IMR-90 (cell line): ENCODE data around the gene MAML1. TPM values are rescaled to one million over a fixed set of nuclear protein-coding genes. Genes with fewer than 3 reads are reported as not detected.

Source experiments
- ATAC-seq: fragments of 200-7000 bp; cut with Tn5 transposase; 2 replicates; pipeline ENCODE4 v1.9.1; 2020; ENCODE audit warnings: low read depth, mild to moderate bottlenecking, moderate library complexity
- BruUV-seq: library from RNA; stranded (reverse); fragments of 400-500 nt; replicated peaks from 2 replicates; lab custom pipeline; 2021; lab: Mats Ljungman, UMichigan
- CTCF ChIA-PET: fragments of 300-600 bp; formaldehyde crosslinking; extraction: SDS; loops from one replicate; lab custom pipeline; 2021; ENCODE audit warnings: antibody characterized with exemption; lab: Yijun Ruan, JAX
- POLR2A ChIA-PET: fragments of 300-600 bp; sonication (Branson Sonifier 250); formaldehyde crosslinking; loops from one replicate; lab custom pipeline; 2022; ENCODE audit warnings: antibody characterized with exemption; ENCODE audit not compliant: unreplicated experiment; lab: Charles Lee
- DNase-seq: peaks from one replicate; pipeline ENCODE4 v3.0.0; 2013
- H2AFZ ChIP-seq: replicated peaks from 2 replicates; pipeline ENCODE3; 2013; ENCODE audit warnings: low read length, mild to moderate bottlenecking; ENCODE audit not compliant: poor library complexity
- H2AK5ac ChIP-seq: 2 replicates; pipeline ENCODE4 v1.6.1; 2013; ENCODE audit warnings: low read depth, low read length, inconsistent platforms
- H2AK9ac ChIP-seq: replicated peaks from 2 replicates; pipeline ENCODE3; 2013; ENCODE audit warnings: mild to moderate bottlenecking, low read depth, low read length, moderate library complexity; ENCODE audit not compliant: poor library complexity
- H2BK120ac ChIP-seq: 2 replicates; pipeline ENCODE4 v1.6.1; 2013; ENCODE audit warnings: low read depth, low read length, inconsistent platforms
- H2BK15ac ChIP-seq: 3 replicates; pipeline ENCODE4 v1.6.1; 2013; ENCODE audit warnings: low read depth, low read length, inconsistent platforms
- H2BK20ac ChIP-seq: 2 replicates; pipeline ENCODE4 v1.6.1; 2013; ENCODE audit warnings: low read depth, mild to moderate bottlenecking, inconsistent platforms, low read length, moderate library complexity
- H2BK5ac ChIP-seq: 2 replicates; pipeline ENCODE4 v1.6.1; 2013; ENCODE audit warnings: mild to moderate bottlenecking, low read depth, low read length, inconsistent platforms; ENCODE audit not compliant: poor library complexity, severe bottlenecking
- H3K14ac ChIP-seq: replicated peaks from 2 replicates; pipeline ENCODE4 v1.6.1; 2013; ENCODE audit warnings: low read depth, low read length, inconsistent platforms
- H3K18ac ChIP-seq: 2 replicates; pipeline ENCODE4 v1.6.1; 2013; ENCODE audit warnings: low read depth, low read length, control low read depth
- H3K23ac ChIP-seq: 2 replicates; pipeline ENCODE4 v1.6.1; 2013; ENCODE audit warnings: low read depth, low read length, inconsistent platforms
- H3K27ac ChIP-seq: 2 replicates; pipeline ENCODE4 v1.5.1; 2013; ENCODE audit warnings: mild to moderate bottlenecking, control low read depth, low read length; ENCODE audit not compliant: insufficient read depth
- H3K27me3 ChIP-seq: 2 replicates; pipeline ENCODE4 v1.6.1; 2013; ENCODE audit warnings: low read length; ENCODE audit not compliant: control insufficient read depth, insufficient read depth
- H3K36me3 ChIP-seq: 2 replicates; pipeline ENCODE4 v1.6.1; 2013; ENCODE audit warnings: low read length, mixed read lengths; ENCODE audit not compliant: control insufficient read depth, insufficient read depth
- H3K4ac ChIP-seq: 2 replicates; pipeline ENCODE4 v1.6.1; 2013; ENCODE audit warnings: low read depth, low read length, inconsistent platforms
- H3K4me1 ChIP-seq: 2 replicates; pipeline ENCODE4 v1.6.1; 2013; ENCODE audit warnings: low read length, mixed read lengths; ENCODE audit not compliant: control insufficient read depth, insufficient read depth
- H3K4me2 ChIP-seq: 2 replicates; pipeline ENCODE4 v1.6.1; 2013; ENCODE audit warnings: low read depth, mild to moderate bottlenecking, control low read depth, low read length, moderate library complexity
- H3K4me3 ChIP-seq: 2 replicates; pipeline ENCODE4 v1.5.1; 2013; ENCODE audit warnings: low read depth, mild to moderate bottlenecking, control low read depth, low read length, moderate library complexity; ENCODE audit not compliant: insufficient read depth
- H3K56ac ChIP-seq: 2 replicates; pipeline ENCODE4 v1.6.1; 2013; ENCODE audit warnings: low read length, inconsistent platforms; ENCODE audit not compliant: insufficient read depth; ENCODE audit errors: extremely low read depth
- H3K79me1 ChIP-seq, 2 experiments: 2 replicates each; pipeline ENCODE4 v1.6.1; 2013; ENCODE audit warnings: low read length in 2 of 2, inconsistent platforms in 1 of 2, low read depth in 1 of 2
- H3K9ac ChIP-seq: 2 replicates; pipeline ENCODE4 v1.6.1; 2013; ENCODE audit warnings: low read depth, low read length, control low read depth
- H3K9me1 ChIP-seq: 2 replicates; pipeline ENCODE4 v1.6.1; 2013; ENCODE audit warnings: low read length, inconsistent platforms; ENCODE audit not compliant: insufficient read depth
- H3K9me3 ChIP-seq: 2 replicates; pipeline ENCODE4 v1.6.1; 2013; ENCODE audit warnings: low read length; ENCODE audit not compliant: control insufficient read depth, insufficient read depth
- H4K20me1 ChIP-seq: 2 replicates; pipeline ENCODE4 v1.6.1; 2013; ENCODE audit warnings: low read length, inconsistent platforms; ENCODE audit not compliant: insufficient read depth
- H4K5ac ChIP-seq: 2 replicates; pipeline ENCODE4 v1.6.1; 2013; ENCODE audit warnings: mild to moderate bottlenecking, low read depth, low read length, control low read depth
- H4K8ac ChIP-seq, 2 experiments: 2 replicates each; pipeline ENCODE4 v1.6.1; 2013; ENCODE audit warnings: low read depth in 2 of 2, low read length in 2 of 2, control low read depth in 1 of 2, inconsistent platforms in 1 of 2
- H4K91ac ChIP-seq: 2 replicates; pipeline ENCODE4 v1.6.1; 2013; ENCODE audit warnings: low read depth, low read length, inconsistent platforms; ENCODE audit not compliant: insufficient read depth
- CEBPB ChIP-seq: IDR thresholded peaks from 2 replicates; pipeline ENCODE4 v1.6.1; 2012; ENCODE audit warnings: low read depth, low read length, improper control_type of control experiment
- CHD1 ChIP-seq: IDR thresholded peaks from 2 replicates; pipeline ENCODE4 v1.6.1; 2012; ENCODE audit warnings: low read depth, low read length, improper control_type of control experiment
- RAD21 ChIP-seq: IDR thresholded peaks from 2 replicates; pipeline ENCODE4 v1.6.1; 2012; ENCODE audit warnings: low read length, improper control_type of control experiment
- WGBS, 2 experiments: methylation state at CpG; one replicate each; pipeline versions ENCODE4 v1.1.5 to v1.1.7; 2013; ENCODE audit warnings: missing lambda C conversion rate in 2 of 2; ENCODE audit not compliant: insufficient read length in 1 of 2; ENCODE audit errors: extremely low coverage in 2 of 2; 5-methylcytosine and 5-hydroxymethylcytosine counted together
- dilution Hi-C: fragments of 300-500 bp; cut with HindIII; formaldehyde crosslinking; loops from one replicate; pipeline ENCODE4 v1.14.3; 2018; ENCODE audit warnings: low sequenced_read_pairs; ENCODE audit not compliant: unreplicated experiment
- in situ Hi-C: fragments of 300-500 bp; cut with MboI; formaldehyde crosslinking; loops from 3 replicates; pipeline ENCODE4 v1.14.3; 2019; ENCODE audit warnings: low sequenced_read_pairs, inconsistent platforms, mixed read lengths
- intact Hi-C: fragments of 100-400 bp; cut with micrococcal nuclease; formaldehyde crosslinking; loops from 2 replicates; pipeline ENCODE4 v1.10.0; 2022
- polyA plus RNA-seq, 3 experiments: library from polyadenylated mRNA; depleted of rRNA; stranded (reverse); fragments of >200 nt; gene quantifications; 2 replicates each; pipeline ENCODE4 v1.2.3, GENCODE V29; 2012; ENCODE audit warnings: low replicate concordance in 1 of 3
- total RNA-seq: library from RNA; depleted of rRNA; stranded (reverse); fragments of >200 nt; gene quantifications from 2 replicates; pipeline ENCODE4 v1.2.3, GENCODE V29; 2012

Gene MAML1
- total and polyA plus RNA-seq, 2 of the 4 experiments (the other 2 are of a cell fraction): 4.7 to 10.2 TPM

GRCh38 chr5:179786861-179787260 lies 54.2 kb downstream of the MAML1 start:
- Histone ChIP-seq H3K9me1 (no peaks in the 10 kb centered on the region), H4K91ac (no peak overlapping the region), H2BK15ac (no peak overlapping the region), H2AK5ac (no peak overlapping the region), H3K4me3 (no peak overlapping the region), H2BK120ac (no peak overlapping the region), H3K79me1 (no peaks in the 10 kb centered on the region), H3K4me1 (no peaks in the 10 kb centered on the region), H3K9me3 (no peaks in the 10 kb centered on the region), H2AK9ac (no peak overlapping the region), H3K9ac (no peak overlapping the region), H3K36me3 (no peaks in the 10 kb centered on the region), H3K14ac (no peak overlapping the region), H3K4ac (no peak overlapping the region), H2BK20ac (no peak overlapping the region), H2BK5ac (no peak overlapping the region), H3K56ac (no peak overlapping the region), H3K4me2 (no peak overlapping the region), H4K8ac (no peak overlapping the region), H2AFZ (peak overlapping the region; percentile 21), H3K18ac (no peak overlapping the region), H3K27me3 (no peaks in the 10 kb centered on the region), H4K20me1 (no peaks in the 10 kb centered on the region), H3K27ac (no peak overlapping the region), H3K23ac (no peak overlapping the region), H4K5ac (no peak overlapping the region)
- intact Hi-C loops: no loop called here
- POLR2A ChIA-PET: no interaction called here
- dilution Hi-C loops: no loop called here
- no peak for ATAC-seq
- CTCF ChIA-PET: interaction anchor here (0.7 to 1.1 kb wide), 2 partner anchors 39 to 164 kb away, joined by 3 to 4 read pairs; partner anchors contain the start of gene HNRNPH1
- 88% methylated on average over 10 of the region's 12 CpGs; no CpG with 5 or more reads in 1 of the 2 experiments for WGBS, 2 experiments
- BruUV-seq: no TSS peak
- in situ Hi-C loops: no loop called here
- no peak for DNase-seq
- TF ChIP-seq CEBPB (no peak), RAD21 (no peak), CHD1 (no peak)
